Upper lobe of right lung (tissue), 1 donor: Measurements from ENCODE around the gene GPC1. TPM values are rescaled to one million over a fixed set of nuclear protein-coding genes. Genes with fewer than 3 reads are reported as not detected.

Experiments
- ATAC-seq: fragments of 200-7000 bp; cut with Tn5 transposase; one replicate; pipeline ENCODE4 v1.9.1; 2020; ENCODE audit warnings: mild to moderate bottlenecking, moderate library complexity
- DNase-seq: peaks from one replicate; pipeline ENCODE4 v3.0.0-alpha.2; 2020
- H3K27ac ChIP-seq: fragments of 200-600 bp; one replicate; pipeline ENCODE4 v1.8.0; 2022
- H3K27me3 ChIP-seq: fragments of 200-600 bp; one replicate; pipeline ENCODE4 v1.8.0; 2022; ENCODE audit warnings: mild to moderate bottlenecking
- H3K36me3 ChIP-seq: fragments of 200-600 bp; one replicate; pipeline ENCODE4 v1.8.0; 2022
- H3K4me1 ChIP-seq: fragments of 200-600 bp; one replicate; pipeline ENCODE4 v1.8.0; 2022
- H3K4me3 ChIP-seq: fragments of 200-600 bp; one replicate; pipeline ENCODE4 v1.8.0; 2022; ENCODE audit warnings: mild to moderate bottlenecking
- H3K9me3 ChIP-seq: fragments of 200-600 bp; one replicate; pipeline ENCODE4 v1.8.0; 2022
- CTCF ChIP-seq: fragments of 200-600 bp; IDR thresholded peaks from one replicate; pipeline ENCODE4 v1.8.0; 2022; ENCODE audit warnings: antibody characterized with exemption
- intact Hi-C: fragments of 100-400 bp; cut with DNase I; formaldehyde crosslinking; loops from one replicate; pipeline ENCODE4 v1.11.0; 2022
- total RNA-seq: library from RNA; stranded (reverse); fragmentation: NEBNext Ultra II Directional; extraction: Animal tissue kit (Norgen Biotek cat#: 25700); gene quantifications from one replicate; pipeline ENCODE4 v1.2.1, GENCODE V29; 2021
- donor health status: DM: no; HTN: yes; CAD: no; lungs with severe emphysema.

Gene GPC1
- total RNA-seq, 1 donor from 2014 or later, result 24.8 TPM

GRCh38 chr2:240454106-240454901 is 18.8 kb downstream of the GPC1 start:
- ATAC-seq (no peak), DNase-seq (no peak)
- peaks cover 31% of the 10 kb centered on the region for H3K27me3 ChIP-seq
- H3K27ac ChIP-seq, result no peak overlapping the region
- no peak overlapping the region for H3K4me3 ChIP-seq
- H3K9me3 ChIP-seq, result no peaks in the 10 kb centered on the region
- TF ChIP-seq CTCF, result no peak
- no peaks in the 10 kb centered on the region for H3K36me3 ChIP-seq
- intact Hi-C loops, result no loop called here
- H3K4me1 ChIP-seq, result peaks cover 11% of the 10 kb centered on the region

GRCh38 chr2:240455272-240455646 is 19.8 kb downstream of the GPC1 start:
- intact Hi-C loops, result no loop called here
- no peaks in the 10 kb centered on the region for H3K9me3 ChIP-seq
- H3K4me1 ChIP-seq, result peaks cover 11% of the 10 kb centered on the region
- H3K27me3 ChIP-seq, result peaks cover 31% of the 10 kb centered on the region
- H3K4me3 ChIP-seq, result no peak overlapping the region
- no peaks in the 10 kb centered on the region for H3K36me3 ChIP-seq
- H3K27ac ChIP-seq, result no peak overlapping the region
- DNase-seq (no peak), ATAC-seq (no peak)
- no peak for TF ChIP-seq CTCF

- H3K27me3 ChIP-seq, result peaks cover 30% of the 10 kb centered on the region
- no peak for TF ChIP-seq CTCF
- peak; percentile 25 for ATAC-seq
- peaks cover 11% of the 10 kb centered on the region for H3K4me1 ChIP-seq
- no peak overlapping the region for H3K27ac ChIP-seq
- H3K9me3 ChIP-seq, result no peaks in the 10 kb centered on the region
- intact Hi-C loops, result no loop called here
- no peak overlapping the region for H3K4me3 ChIP-seq
- no peaks in the 10 kb centered on the region for H3K36me3 ChIP-seq
- no peak for DNase-seq
Observed at GRCh38 chr2:240455647-240456446, 20.4 kb downstream of the GPC1 start.

- Histone ChIP-seq H3K36me3 (no peaks in the 10 kb centered on the region), H3K4me3 (no peak overlapping the region), H3K27ac (no peak overlapping the region), H3K9me3 (no peaks in the 10 kb centered on the region), H3K27me3 (peaks cover 22% of the 10 kb centered on the region), H3K4me1 (peaks cover 11% of the 10 kb centered on the region)
- ATAC-seq (no peak), DNase-seq (no peak)
- intact Hi-C loops, result no loop called here
- no peak for TF ChIP-seq CTCF
Observed at GRCh38 chr2:240456447-240457222, 21.2 kb downstream of the GPC1 start.

GRCh38 chr2:240457223-240458043 is 22.0 kb downstream of the GPC1 start:
- intact Hi-C loops, result no loop called here

More at GRCh38 chr2:240457223-240458043, 22.0 kb downstream of the GPC1 start:
- Histone ChIP-seq H3K27ac (no peak overlapping the region), H3K4me1 (peaks cover 5% of the 10 kb centered on the region), H3K9me3 (no peaks in the 10 kb centered on the region), H3K4me3 (no peak overlapping the region), H3K36me3 (no peaks in the 10 kb centered on the region), H3K27me3 (peaks cover 15% of the 10 kb centered on the region)
- DNase-seq, result no peak
- ATAC-seq, result no peak
- no peak for TF ChIP-seq CTCF
